ENCODE results near the gene CCDC141. TPM values are rescaled to one million over a fixed set of nuclear protein-coding genes. Genes with fewer than 3 reads are reported as not detected.

The CCDC141 gene
- total and polyA plus RNA-seq, 4 donors = 0.51 to 4.4 (median 2.4) TPM

GRCh38 chr2:178819147-178819875 lies 230.6 kb downstream of the CCDC141 start:
- Histone ChIP-seq H3K27ac (ENCODE audit: low read depth, low read length) (no peak overlapping the region), H3K4me3 (ENCODE audit: low read depth, low read length) (no peak overlapping the region), H3K9me3 (ENCODE audit: control insufficient read depth, insufficient read depth, low read length) (no peaks in the 10 kb centered on the region), H3K4me1 (ENCODE audit: control insufficient read depth, insufficient read depth, low read length) (no peaks in the 10 kb centered on the region), H3K27me3 (ENCODE audit: control insufficient read depth, insufficient read depth, low read length) (no peaks in the 10 kb centered on the region), H3K36me3 (ENCODE audit: control insufficient read depth, insufficient read depth, low read length) (no peaks in the 10 kb centered on the region)
- no peak for DNase-seq (ENCODE audit: low read depth in 4 of 6, low spot score in 6 of 6)
- no CpG with 5 or more reads among the region's 1 CpG for WGBS (ENCODE audit: insufficient coverage)

DNA sequence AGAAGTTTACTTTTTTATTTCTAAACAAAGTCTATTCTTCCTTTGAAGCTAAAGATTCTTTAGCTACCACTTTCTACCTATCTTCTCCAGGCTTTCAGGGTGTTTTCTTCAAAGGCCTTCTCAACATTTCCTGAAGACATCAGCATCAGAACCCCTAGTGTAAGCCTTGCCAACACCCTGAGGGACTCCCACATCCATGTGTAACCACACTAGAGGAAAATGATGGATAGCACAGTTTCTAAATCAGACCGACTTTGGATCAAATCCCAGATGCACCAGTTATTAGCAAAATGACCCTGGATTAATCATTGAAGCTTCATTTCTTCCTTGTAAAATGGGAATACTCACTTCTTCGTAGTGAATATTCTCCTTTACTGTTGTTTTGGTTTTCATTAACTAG lies 238.0 kb downstream of the CCDC141 start:
- Histone ChIP-seq H3K36me3 (ENCODE audit: control insufficient read depth, insufficient read depth, low read length) (no peaks in the 10 kb centered on the region), H3K9me3 (ENCODE audit: control insufficient read depth, insufficient read depth, low read length) (no peaks in the 10 kb centered on the region), H3K27me3 (ENCODE audit: control insufficient read depth, insufficient read depth, low read length) (no peaks in the 10 kb centered on the region), H3K4me1 (ENCODE audit: control insufficient read depth, insufficient read depth, low read length) (no peaks in the 10 kb centered on the region), H3K27ac (ENCODE audit: low read depth, low read length) (no peak overlapping the region), H3K4me3 (ENCODE audit: low read depth, low read length) (no peak overlapping the region)
- no peak for DNase-seq (ENCODE audit: low read depth in 4 of 6, low spot score in 6 of 6)
- WGBS (ENCODE audit: insufficient coverage) = no CpG with 5 or more reads among the region's 2 CpGs

DNA sequence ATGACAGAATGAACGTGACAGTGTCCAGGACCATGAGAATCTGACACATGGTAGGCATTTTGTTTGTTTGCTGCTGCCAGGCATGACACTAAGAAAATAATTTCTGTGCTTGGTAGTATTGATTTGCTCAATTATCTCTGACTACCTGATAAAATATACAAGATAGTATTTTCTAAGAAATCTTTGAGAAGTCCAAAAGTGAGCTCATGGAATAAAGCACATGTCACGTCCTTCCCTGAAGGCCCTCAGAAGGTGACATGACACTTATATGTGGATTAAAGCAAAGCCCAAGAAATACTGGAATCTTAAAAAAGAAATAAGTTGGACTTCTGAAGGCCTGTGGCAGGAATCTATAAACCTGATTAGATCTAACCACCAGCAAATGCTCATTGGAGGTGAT lies 238.9 kb downstream of the CCDC141 start:
- no peak for DNase-seq (ENCODE audit: low read depth in 4 of 6, low spot score in 6 of 6)
- WGBS (ENCODE audit: insufficient coverage) = 89% methylated on average over 1 of the region's 2 CpGs
- no peaks in the 10 kb centered on the region for H3K4me1 ChIP-seq (ENCODE audit: control insufficient read depth, insufficient read depth, low read length)

DNA sequence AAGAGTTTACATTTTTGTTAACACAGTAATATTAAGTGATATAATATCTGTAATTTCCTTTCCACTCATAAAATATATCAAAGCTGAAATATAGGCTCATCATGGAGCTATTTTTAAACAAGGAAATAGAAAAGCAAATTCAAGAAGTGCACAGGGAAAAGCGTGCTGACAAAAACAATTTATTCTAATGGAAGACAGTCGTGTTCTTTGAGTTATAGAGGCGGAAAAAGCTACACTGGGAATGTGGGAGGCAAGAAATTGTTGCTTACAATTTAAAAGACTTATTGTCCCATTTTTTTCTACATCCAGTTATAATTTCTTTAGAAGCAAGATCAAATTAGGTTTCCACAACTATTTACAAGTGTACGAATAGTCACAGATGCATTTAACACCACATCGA lies 239.5 kb downstream of the CCDC141 start:
- Histone ChIP-seq H3K4me3 (ENCODE audit: low read depth, low read length) (no peak overlapping the region), H3K9me3 (ENCODE audit: control insufficient read depth, insufficient read depth, low read length) (no peaks in the 10 kb centered on the region), H3K4me1 (ENCODE audit: control insufficient read depth, insufficient read depth, low read length) (no peaks in the 10 kb centered on the region), H3K36me3 (ENCODE audit: control insufficient read depth, insufficient read depth, low read length) (no peaks in the 10 kb centered on the region), H3K27me3 (ENCODE audit: control insufficient read depth, insufficient read depth, low read length) (no peaks in the 10 kb centered on the region), H3K27ac (ENCODE audit: low read depth, low read length) (no peak overlapping the region)
- peak in 1 of 6 donors; percentile 32 for DNase-seq (ENCODE audit: low read depth in 4 of 6, low spot score in 6 of 6)
- WGBS (ENCODE audit: insufficient coverage) = 100% methylated on average over 1 of the region's 5 CpGs

More for the DNA sequence above, 238.9 kb downstream of the CCDC141 start:
- no peaks in the 10 kb centered on the region for H3K36me3 ChIP-seq (ENCODE audit: control insufficient read depth, insufficient read depth, low read length)
- H3K27ac ChIP-seq (ENCODE audit: low read depth, low read length) = no peak overlapping the region
- no peaks in the 10 kb centered on the region for H3K27me3 ChIP-seq (ENCODE audit: control insufficient read depth, insufficient read depth, low read length)
- H3K4me3 ChIP-seq (ENCODE audit: low read depth, low read length) = no peak overlapping the region
- no peaks in the 10 kb centered on the region for H3K9me3 ChIP-seq (ENCODE audit: control insufficient read depth, insufficient read depth, low read length)

GRCh38 chr2:178807227-178808008 lies 242.5 kb downstream of the CCDC141 start, which contains the start of gene TTN:
TSS of gene TTN (minus strand) at chr2:178807423. CDS start at chr2:178804642, 2,781 bp downstream.
- 91% methylated on average over 6 of the region's 10 CpGs for WGBS (ENCODE audit: insufficient coverage)
- Histone ChIP-seq H3K36me3 (ENCODE audit: control insufficient read depth, insufficient read depth, low read length) (no peaks in the 10 kb centered on the region), H3K9me3 (ENCODE audit: control insufficient read depth, insufficient read depth, low read length) (no peaks in the 10 kb centered on the region), H3K4me1 (ENCODE audit: control insufficient read depth, insufficient read depth, low read length) (no peaks in the 10 kb centered on the region), H3K27me3 (ENCODE audit: control insufficient read depth, insufficient read depth, low read length) (no peaks in the 10 kb centered on the region), H3K4me3 (ENCODE audit: low read depth, low read length) (no peak within 1 kb of the TSS), H3K27ac (ENCODE audit: low read depth, low read length) (no peak within 1 kb of the TSS)
- DNase-seq (ENCODE audit: low read depth in 4 of 6, low spot score in 6 of 6) = no peak

- Histone ChIP-seq H3K4me1 (ENCODE audit: control insufficient read depth, insufficient read depth, low read length) (no peaks in the 10 kb centered on the region), H3K27ac (ENCODE audit: low read depth, low read length) (no peak overlapping the region), H3K4me3 (ENCODE audit: low read depth, low read length) (no peak overlapping the region), H3K9me3 (ENCODE audit: control insufficient read depth, insufficient read depth, low read length) (no peaks in the 10 kb centered on the region), H3K27me3 (ENCODE audit: control insufficient read depth, insufficient read depth, low read length) (no peaks in the 10 kb centered on the region), H3K36me3 (ENCODE audit: control insufficient read depth, insufficient read depth, low read length) (no peaks in the 10 kb centered on the region)
- WGBS (ENCODE audit: insufficient coverage) = no CpG with 5 or more reads among the region's 1 CpG
- no peak for DNase-seq (ENCODE audit: low read depth in 4 of 6, low spot score in 6 of 6)
Measured at GRCh38 chr2:178806543-178806942, 243.4 kb downstream of the CCDC141 start.

DNA sequence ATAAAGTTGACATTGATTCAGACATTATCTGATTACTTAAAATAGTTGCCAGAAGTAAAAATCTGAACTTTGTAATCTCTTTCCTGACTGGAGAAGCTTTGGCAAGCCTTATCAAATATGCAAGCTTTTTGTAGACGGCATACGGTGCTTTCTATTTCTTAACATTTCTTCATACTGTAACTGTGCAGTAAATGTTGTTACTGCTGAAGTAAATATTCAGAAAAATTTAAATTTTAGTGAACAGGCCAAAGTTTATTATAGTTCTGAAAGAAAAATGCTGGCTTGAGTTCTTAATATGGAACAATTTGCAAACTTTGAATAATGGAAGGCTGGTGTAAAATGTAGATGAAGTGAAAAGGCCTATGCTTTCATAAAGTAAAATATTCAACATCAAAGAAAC lies 244.5 kb downstream of the CCDC141 start:
- no peak overlapping the region for H3K4me3 ChIP-seq (ENCODE audit: low read depth, low read length)
- no peaks in the 10 kb centered on the region for H3K36me3 ChIP-seq (ENCODE audit: control insufficient read depth, insufficient read depth, low read length)
- H3K4me1 ChIP-seq (ENCODE audit: control insufficient read depth, insufficient read depth, low read length) = no peaks in the 10 kb centered on the region
- no CpG with 5 or more reads among the region's 2 CpGs for WGBS (ENCODE audit: insufficient coverage)
- peak in 1 of 6 donors; percentile 53 for DNase-seq (ENCODE audit: low read depth in 4 of 6, low spot score in 6 of 6)
- no peaks in the 10 kb centered on the region for H3K9me3 ChIP-seq (ENCODE audit: control insufficient read depth, insufficient read depth, low read length)
- no peak overlapping the region for H3K27ac ChIP-seq (ENCODE audit: low read depth, low read length)
- no peaks in the 10 kb centered on the region for H3K27me3 ChIP-seq (ENCODE audit: control insufficient read depth, insufficient read depth, low read length)

DNA sequence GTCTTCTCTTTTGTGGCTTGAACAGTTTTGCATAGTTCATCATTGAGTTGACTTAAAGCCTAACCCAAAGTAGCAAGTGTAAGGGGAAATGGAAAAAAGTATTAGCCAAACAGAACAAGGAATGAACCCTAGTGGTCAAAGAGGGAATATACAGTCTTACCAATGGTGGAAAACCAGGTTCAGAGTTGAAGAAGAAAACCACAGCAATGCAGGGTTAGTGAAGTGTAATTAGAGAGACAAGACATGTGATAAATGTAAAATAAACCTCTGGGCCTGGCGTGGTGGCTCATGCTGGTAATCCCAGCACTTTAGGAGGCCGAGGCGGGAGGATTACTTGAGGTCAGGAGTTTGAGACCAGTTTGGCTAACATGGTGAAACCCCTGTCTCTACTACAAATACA lies 245.1 kb downstream of the CCDC141 start:
- DNase-seq (ENCODE audit: low read depth in 4 of 6, low spot score in 6 of 6) = no peak
- H3K4me3 ChIP-seq (ENCODE audit: low read depth, low read length) = no peak overlapping the region
- H3K27me3 ChIP-seq (ENCODE audit: control insufficient read depth, insufficient read depth, low read length) = no peaks in the 10 kb centered on the region
- H3K27ac ChIP-seq (ENCODE audit: low read depth, low read length) = no peak overlapping the region
- no peaks in the 10 kb centered on the region for H3K9me3 ChIP-seq (ENCODE audit: control insufficient read depth, insufficient read depth, low read length)
- H3K4me1 ChIP-seq (ENCODE audit: control insufficient read depth, insufficient read depth, low read length) = no peaks in the 10 kb centered on the region
- H3K36me3 ChIP-seq (ENCODE audit: control insufficient read depth, insufficient read depth, low read length) = no peaks in the 10 kb centered on the region
- WGBS (ENCODE audit: insufficient coverage) = 73% methylated on average over 1 of the region's 3 CpGs

- no peak for DNase-seq (ENCODE audit: low read depth in 4 of 6, low spot score in 6 of 6)
- no peaks in the 10 kb centered on the region for H3K36me3 ChIP-seq (ENCODE audit: control insufficient read depth, insufficient read depth, low read length)
- no peaks in the 10 kb centered on the region for H3K9me3 ChIP-seq (ENCODE audit: control insufficient read depth, insufficient read depth, low read length)
- H3K27me3 ChIP-seq (ENCODE audit: control insufficient read depth, insufficient read depth, low read length) = no peaks in the 10 kb centered on the region
- H3K27ac ChIP-seq (ENCODE audit: low read depth, low read length) = no peak overlapping the region
- 96% methylated on average over 5 of the region's 7 CpGs for WGBS (ENCODE audit: insufficient coverage)
- H3K4me1 ChIP-seq (ENCODE audit: control insufficient read depth, insufficient read depth, low read length) = no peaks in the 10 kb centered on the region
- no peak overlapping the region for H3K4me3 ChIP-seq (ENCODE audit: low read depth, low read length)
Measured at GRCh38 chr2:178800510-178800909, 249.4 kb downstream of the CCDC141 start.

DNA sequence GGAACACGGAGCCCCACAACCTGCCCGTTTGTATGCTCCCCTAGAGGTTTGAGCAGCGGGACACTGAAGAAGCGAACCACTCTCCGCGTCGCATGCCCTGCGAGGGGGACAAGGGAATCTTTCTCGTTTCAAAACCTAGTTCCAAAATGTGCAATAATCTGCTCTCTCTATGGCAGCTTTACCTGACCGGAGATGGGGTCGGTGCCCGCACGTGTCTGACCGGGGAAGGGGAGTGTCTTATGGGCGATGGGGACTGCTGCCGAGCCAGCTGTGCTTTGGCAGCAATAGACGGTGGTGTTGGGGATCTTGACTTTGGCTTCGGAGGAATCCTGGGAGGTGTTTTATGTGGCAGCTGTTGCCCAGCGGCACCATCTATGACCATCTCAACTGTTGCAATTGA lies 250.6 kb downstream of the CCDC141 start:
- DNase-seq (ENCODE audit: low read depth in 4 of 6, low spot score in 6 of 6) = no peak
- no peak overlapping the region for H3K27ac ChIP-seq (ENCODE audit: low read depth, low read length)
- no peaks in the 10 kb centered on the region for H3K4me1 ChIP-seq (ENCODE audit: control insufficient read depth, insufficient read depth, low read length)
- H3K27me3 ChIP-seq (ENCODE audit: control insufficient read depth, insufficient read depth, low read length) = no peaks in the 10 kb centered on the region
- no peaks in the 10 kb centered on the region for H3K9me3 ChIP-seq (ENCODE audit: control insufficient read depth, insufficient read depth, low read length)
- H3K36me3 ChIP-seq (ENCODE audit: control insufficient read depth, insufficient read depth, low read length) = no peaks in the 10 kb centered on the region
- no peak overlapping the region for H3K4me3 ChIP-seq (ENCODE audit: low read depth, low read length)
- WGBS (ENCODE audit: insufficient coverage) = 96% methylated on average over 14 of the region's 19 CpGs

All from spinal cord (tissue), 10 donors.